ENCODE results near the gene CYP4F8. TPM values are rescaled to one million over a fixed set of nuclear protein-coding genes. Genes with fewer than 3 reads are reported as not detected.

Gene CYP4F8
- total RNA-seq, 2 donors from 2014 or later = 0.09 TPM; not detected in 1

- ATAC-seq (no peak), DNase-seq (no peak)
- intact Hi-C loops (cut with DNase I, micrococcal nuclease) = no loop called here
Observed at GRCh38 chr19:15613338-15613737, 1.7 kb upstream of the CYP4F8 start.

GRCh38 chr19:15615526-15615925, 508 bp downstream of the CYP4F8 start:
- intact Hi-C loops (cut with DNase I, micrococcal nuclease) = no loop called here
- DNase-seq = no peak
- ATAC-seq = no peak

GRCh38 chr19:15616183-15616582, 1.2 kb downstream of the CYP4F8 start:
- no peak for ATAC-seq
- intact Hi-C loops (cut with DNase I, micrococcal nuclease) = no loop called here

GRCh38 chr19:15616627-15617270, 1.7 kb downstream of the CYP4F8 start:
- intact Hi-C loops (cut with DNase I, micrococcal nuclease) = no loop called here
- DNase-seq = no peak
- no peak for ATAC-seq

More at GRCh38 chr19:15616183-15616582, 1.2 kb downstream of the CYP4F8 start:
- DNase-seq = no peak

- ATAC-seq = no peak
- DNase-seq = no peak
- intact Hi-C loops (cut with DNase I, micrococcal nuclease) = no loop called here
Observed at GRCh38 chr19:15618321-15618720, 3.3 kb downstream of the CYP4F8 start.

- DNase-seq (no peak), ATAC-seq (no peak)
- intact Hi-C loops (cut with DNase I, micrococcal nuclease) = no loop called here
Observed at GRCh38 chr19:15621801-15622200, 6.8 kb downstream of the CYP4F8 start.

- intact Hi-C loops (cut with DNase I, micrococcal nuclease) = no loop called here
- DNase-seq (peak; percentile 41 to 68), ATAC-seq (peak; percentile 97)
Observed at GRCh38 chr19:15622991-15623390, 8.0 kb downstream of the CYP4F8 start.

GRCh38 chr19:15623711-15624318, 8.8 kb downstream of the CYP4F8 start:
- intact Hi-C loops (cut with DNase I, micrococcal nuclease) = no loop called here
- DNase-seq (peak in 1 of 2 donors; percentile 36), ATAC-seq (peak; percentile 42)

- no peak for ATAC-seq
- intact Hi-C loops (cut with DNase I, micrococcal nuclease) = loop anchor here in 1 of 2 donors (5.0 kb wide), 1 partner anchor 239 kb away; no protein-coding TSS in a partner anchor
- DNase-seq = no peak
Observed at GRCh38 chr19:15628236-15629002, 13.4 kb downstream of the CYP4F8 start.

- DNase-seq (peak; percentile 76 to 94), ATAC-seq (peak; percentile 99)
- intact Hi-C loops (cut with DNase I, micrococcal nuclease) = loop anchor here in 1 of 2 donors (5.0 kb wide), 1 partner anchor 238 kb away; no protein-coding TSS in a partner anchor
Observed at GRCh38 chr19:15629003-15629880, 14.2 kb downstream of the CYP4F8 start.

- intact Hi-C loops (cut with DNase I, micrococcal nuclease) = loop anchor here in 1 of 2 donors (5.0 kb wide), 1 partner anchor 550 kb away; no protein-coding TSS in a partner anchor
- peak; percentile 31 for ATAC-seq
- DNase-seq = peak in 1 of 2 donors; percentile 25
Observed at GRCh38 chr19:15631817-15632216, 16.8 kb downstream of the CYP4F8 start.

GRCh38 chr19:15633082-15633835, 18.2 kb downstream of the CYP4F8 start:
- intact Hi-C loops (cut with DNase I, micrococcal nuclease) = loop anchor here in 1 of 2 donors (5.0 kb wide), 1 partner anchor 549 kb away; no protein-coding TSS in a partner anchor
- no peak for DNase-seq
- no peak for ATAC-seq

GRCh38 chr19:15634105-15634504, 19.1 kb downstream of the CYP4F8 start:
- intact Hi-C loops (cut with DNase I, micrococcal nuclease) = loop anchor here in 1 of 2 donors (5.0 kb wide), 1 partner anchor 548 kb away; no protein-coding TSS in a partner anchor
- ATAC-seq (no peak), DNase-seq (no peak)

GRCh38 chr19:15635016-15635805, 20.2 kb downstream of the CYP4F8 start:
- DNase-seq = no peak
- ATAC-seq = no peak
- intact Hi-C loops (cut with DNase I, micrococcal nuclease) = no loop called here

- no peak for ATAC-seq
- intact Hi-C loops (cut with DNase I, micrococcal nuclease) = no loop called here
- DNase-seq = no peak
Observed at GRCh38 chr19:15636026-15636425, 21.0 kb downstream of the CYP4F8 start.

- ATAC-seq (no peak), DNase-seq (no peak)
- intact Hi-C loops (cut with DNase I, micrococcal nuclease) = no loop called here
Observed at GRCh38 chr19:15639596-15639995, 24.6 kb downstream of the CYP4F8 start.

GRCh38 chr19:15640294-15640903, 25.4 kb downstream of the CYP4F8 start, which contains the start of gene CYP4F3:
Gene CYP4F3, plus strand, starts transcription at chr19:15640897. Its CDS starts 519 bp downstream, at chr19:15641416.
- intact Hi-C loops (cut with DNase I, micrococcal nuclease) = no loop called here
- peak; percentile 97 for ATAC-seq

More at GRCh38 chr19:15640294-15640903, 25.4 kb downstream of the CYP4F8 start, which contains the start of gene CYP4F3:
- peak; percentile 95 to 97 for DNase-seq
